ELR (cell line): ENCODE measurements around the gene FOXK1.
A peak's percentile ranks its signal among the peaks of the same experiment; 100 is the strongest.
"Not testable (repeated sequence)": the region's sequence is repeated elsewhere in the genome, so short reads cannot be mapped to it uniquely, and the experiment has no call there.

Experiments
- DNase-seq: peaks from one replicate; pipeline ENCODE4 v3.0.0-alpha.2; 2015; ENCODE audit warnings: low read depth

Gene FOXK1

DNA sequence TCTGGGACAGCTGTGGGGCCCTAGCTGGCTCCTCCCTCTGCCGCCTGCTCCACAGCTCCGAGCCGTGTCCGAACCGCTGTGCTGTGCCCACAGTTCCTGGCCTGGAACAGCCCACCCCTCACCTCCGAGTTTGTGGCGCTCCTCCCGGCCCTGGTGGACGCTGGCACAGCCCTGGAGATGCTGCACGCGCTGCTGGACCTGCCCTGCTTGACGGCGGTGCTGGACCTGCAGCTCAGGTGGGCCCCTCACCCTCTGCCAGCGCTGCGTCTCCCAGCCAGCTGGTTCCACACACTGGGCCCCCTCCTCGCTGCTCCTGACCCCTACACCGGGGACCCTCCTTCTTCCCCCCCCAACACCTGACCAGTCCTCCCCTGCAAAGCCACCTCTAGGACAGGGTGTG, 105.4 kb downstream of the FOXK1 start:
- no peak for DNase-seq

DNA sequence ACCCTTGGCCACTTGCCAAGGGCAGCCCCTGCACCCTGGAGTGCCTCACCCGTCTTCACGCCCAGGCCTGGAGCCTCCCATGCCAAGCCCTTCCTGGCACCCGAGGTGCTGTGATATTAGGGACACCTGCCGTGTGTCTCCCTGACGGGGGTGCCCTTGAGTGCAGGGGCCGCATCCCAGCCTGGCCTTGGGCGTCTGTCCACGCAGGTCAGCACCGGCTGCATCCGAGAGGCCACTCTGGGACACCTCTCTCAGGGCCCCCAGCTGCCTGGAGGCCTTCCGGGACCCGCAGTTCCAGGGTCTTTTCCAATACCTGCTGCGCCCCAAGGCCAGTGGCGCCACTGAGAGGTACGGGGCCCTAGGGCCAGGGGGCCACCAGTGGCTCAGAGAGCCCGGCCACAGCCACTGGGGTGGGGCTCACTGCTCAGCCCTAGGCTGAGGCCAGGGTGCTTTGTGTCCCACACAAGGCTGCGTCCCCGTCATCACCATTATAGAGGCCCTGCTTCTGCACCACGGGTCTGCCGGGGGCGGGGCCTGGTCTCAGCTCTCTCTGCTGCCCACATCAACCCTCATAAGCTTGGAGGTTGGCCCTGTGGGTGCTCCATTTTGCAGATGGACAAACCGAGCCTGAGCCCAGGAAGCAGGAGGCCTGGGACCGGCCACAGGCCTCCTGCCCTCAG, 106.0 kb downstream of the FOXK1 start:
- DNase-seq: no peak

DNA sequence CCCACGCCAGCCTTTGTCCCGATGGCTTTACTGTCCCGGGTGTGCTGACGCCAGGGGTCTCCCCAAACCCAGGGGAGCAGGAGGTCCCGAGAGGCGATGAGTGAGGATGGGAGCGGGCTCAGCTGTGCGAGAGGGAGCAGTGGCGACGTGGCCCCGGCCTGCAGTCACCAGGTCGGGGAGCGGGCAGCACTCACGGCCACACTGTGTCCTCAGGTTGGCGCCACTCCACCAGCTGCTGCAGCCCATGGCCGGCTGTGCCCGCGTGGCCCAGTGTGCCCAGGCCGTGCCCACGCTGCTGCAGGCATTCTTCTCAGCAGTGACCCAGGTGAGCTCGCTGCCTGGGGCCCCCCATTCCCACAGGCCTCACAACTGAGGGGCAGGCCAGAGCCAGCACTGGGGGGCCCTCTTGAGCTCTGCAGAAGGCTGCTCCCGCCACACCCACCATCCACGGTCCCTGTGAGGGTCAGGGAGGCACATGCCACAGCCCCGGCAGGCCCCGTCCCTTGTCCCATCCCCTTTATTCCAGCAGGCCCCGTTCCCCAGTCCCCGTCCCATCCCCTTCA, 106.6 kb downstream of the FOXK1 start:
- no peak for DNase-seq

DNA sequence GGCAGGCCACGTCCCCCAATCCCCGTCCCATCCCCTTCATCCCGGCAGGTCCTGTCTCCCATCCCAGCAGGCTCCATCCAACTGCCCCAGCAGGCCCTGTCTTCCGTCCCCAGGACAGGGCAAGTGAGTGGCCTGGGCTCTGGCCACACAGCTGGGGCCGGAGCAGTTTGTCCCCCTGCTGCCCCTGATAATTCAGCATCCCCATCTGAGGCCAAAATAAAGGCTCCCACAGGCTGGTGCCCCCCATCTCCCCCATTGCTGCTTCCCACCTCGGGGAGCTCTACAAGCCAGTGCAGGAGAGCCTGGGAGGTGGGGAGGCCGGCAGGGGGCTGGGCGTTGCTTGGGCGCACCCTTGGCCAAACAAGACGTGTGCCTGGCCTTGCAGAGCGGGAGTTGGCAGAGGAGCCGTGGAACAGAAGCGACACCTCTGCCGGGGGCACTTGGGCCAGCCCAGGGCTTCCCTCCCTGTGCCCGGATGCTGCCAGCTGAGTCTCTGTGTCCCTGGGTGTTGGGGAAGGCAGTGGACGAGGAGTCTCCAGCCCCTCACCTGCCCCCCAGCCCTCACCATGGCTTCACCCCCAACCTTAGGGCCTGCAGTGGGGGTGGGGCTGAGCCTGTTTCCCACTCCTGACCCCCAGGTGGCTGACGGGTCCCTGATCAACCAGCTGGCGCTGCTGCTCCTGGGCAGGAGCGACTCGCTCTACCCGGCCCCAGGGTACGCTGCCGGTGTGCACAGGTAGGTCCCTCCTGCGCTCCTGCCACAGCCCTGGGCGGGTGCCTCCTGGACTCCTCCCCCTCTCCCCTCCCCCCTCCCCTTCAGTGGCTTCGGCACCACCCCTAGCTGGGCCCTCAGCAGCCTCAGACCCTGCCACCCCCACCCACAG, 107.3 kb downstream of the FOXK1 start:
- no peak for DNase-seq

DNA sequence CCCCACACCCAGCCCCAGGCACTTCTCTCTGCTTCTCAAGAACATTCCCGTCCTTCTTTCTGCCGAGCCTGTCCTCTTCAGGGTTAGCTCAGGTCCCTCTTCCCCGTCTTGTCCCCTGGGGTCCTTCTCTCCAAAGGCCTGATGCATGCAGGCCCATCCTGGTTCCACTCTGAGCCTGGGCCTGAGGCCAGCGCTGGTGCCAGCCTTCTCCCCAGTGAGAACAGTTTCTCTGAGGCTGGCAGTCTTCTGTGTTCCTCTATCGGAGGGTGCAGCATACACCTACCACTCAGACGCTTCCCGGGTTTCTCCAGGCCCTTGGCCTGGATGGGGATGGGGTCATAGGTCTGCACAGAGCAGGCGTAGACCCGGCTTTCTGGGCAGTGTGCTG, 108.0 kb downstream of the FOXK1 start:
- no peak for DNase-seq

DNA sequence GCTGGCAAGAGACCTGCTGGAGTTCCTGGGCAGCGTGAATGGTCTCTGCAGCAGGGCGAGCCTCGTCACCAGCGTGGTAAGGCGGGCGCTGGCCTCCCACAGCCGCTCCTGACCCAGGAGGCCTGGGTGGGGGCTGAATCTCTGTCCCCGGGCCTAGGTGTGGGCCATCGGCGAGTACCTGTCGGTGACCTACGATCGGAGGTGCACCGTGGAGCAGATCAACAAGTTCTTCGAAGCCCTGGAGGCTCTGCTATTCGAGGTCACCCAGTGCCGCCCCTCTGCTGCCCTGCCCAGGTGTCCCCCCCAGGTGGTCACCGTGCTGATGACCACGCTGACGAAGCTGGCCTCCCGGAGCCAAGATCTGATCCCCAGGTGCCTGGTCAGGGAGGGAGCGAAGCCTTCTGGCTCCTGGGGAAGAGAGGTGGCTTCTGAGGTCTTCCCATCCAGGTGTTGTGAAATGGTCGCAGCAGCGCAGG, 108.5 kb downstream of the FOXK1 start:
- DNase-seq: no peak

DNA sequence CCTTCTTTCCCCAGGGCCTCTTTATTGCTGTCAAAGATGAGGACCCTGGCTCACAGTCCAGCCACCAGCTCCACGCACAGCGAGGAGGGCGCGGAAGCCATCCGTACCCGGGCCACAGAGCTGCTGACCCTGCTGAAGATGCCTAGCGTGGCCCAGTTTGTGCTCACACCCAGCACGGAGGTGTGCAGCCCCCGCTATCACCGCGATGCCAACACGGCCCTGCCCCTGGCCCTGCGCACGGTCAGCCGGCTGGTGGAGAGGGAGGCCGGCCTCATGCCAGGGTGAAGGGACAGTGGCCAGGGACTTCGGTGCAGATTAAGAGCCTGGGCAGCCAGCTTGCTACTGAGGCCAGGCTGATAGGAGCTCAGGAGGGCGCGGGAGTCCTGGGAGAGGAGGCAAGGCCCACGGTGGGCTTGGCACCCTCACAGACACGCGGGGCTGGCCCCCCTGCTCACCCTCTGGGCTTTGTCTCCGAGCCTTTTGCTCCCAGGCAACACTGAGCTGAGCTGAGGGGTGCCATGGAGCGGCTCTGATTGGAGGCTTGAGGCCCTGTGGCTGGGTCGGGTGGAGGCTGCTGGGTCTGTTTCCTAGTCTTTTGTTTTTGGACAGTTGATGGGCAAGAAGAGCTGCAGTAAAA, 109.1 kb downstream of the FOXK1 start:
- DNase-seq: no peak

DNA sequence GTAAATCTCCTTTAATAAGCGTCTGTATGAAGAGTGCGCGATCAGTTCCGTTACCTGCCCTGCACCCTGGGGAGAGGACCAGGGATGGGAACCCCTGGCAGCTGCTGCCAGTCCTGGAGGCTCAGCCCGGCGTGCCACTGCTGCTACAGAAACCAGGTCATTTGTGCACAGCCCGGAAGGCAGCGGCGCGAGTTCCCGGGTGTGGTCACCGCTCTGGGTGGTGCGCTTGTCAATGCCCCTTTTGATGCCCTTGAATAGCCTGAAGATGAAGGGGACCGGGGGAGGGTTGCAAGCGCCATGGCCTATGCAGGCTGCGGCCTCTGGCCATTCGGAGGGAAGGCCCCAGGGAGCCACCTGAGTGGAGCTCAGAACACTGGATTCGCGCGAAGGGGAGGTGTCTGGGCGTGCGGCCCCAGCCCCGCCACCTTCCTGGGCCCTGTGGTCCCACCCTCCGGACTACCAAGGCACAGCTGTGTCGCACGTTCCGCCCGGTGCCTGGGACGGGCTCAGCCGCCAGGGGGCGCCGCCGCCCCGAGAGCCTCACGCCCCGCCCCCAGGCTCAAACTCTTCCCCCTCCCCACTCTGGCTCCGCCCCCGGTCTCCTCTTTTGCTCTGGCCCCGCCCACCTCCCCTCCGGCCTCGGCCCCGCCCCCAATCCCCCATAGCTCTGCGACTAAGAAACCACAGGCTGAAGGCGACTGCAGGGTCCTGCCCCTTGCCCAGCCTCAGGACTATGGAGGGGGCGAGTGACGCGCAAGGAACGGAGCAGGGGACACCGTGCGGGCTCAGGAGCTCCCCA, 109.8 kb downstream of the FOXK1 start:
- peak; percentile 49 for DNase-seq

DNA sequence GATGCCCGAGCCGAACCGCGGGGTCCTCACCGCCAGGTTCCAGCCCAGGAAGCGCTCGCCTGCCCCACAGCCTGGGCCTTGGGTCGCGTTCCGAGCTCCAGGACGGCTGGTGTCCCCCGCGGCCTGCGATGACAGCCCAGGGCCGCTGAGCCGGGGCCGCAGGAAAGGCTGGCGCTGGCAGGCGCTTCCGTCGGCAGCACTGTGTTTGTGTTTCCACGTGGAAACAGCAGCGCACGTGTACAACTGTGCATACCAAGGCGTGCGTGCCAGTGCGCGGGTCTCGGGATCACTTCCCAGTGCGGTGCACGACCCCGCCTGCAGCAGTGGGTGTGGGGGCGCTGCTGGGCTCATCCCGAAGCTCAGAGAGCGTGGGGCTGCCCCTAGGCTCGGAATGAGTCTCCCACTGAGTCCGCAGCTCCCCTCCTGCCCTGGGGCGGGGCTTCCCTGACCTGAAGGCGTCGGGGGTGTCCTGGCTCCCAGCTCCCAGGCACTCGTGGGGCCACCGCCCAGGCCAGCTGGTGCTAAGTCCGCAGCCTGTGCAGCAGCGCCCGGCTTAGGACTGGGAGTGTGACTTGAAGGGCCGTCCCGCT, 110.5 kb downstream of the FOXK1 start:
- no peak for DNase-seq

DNA sequence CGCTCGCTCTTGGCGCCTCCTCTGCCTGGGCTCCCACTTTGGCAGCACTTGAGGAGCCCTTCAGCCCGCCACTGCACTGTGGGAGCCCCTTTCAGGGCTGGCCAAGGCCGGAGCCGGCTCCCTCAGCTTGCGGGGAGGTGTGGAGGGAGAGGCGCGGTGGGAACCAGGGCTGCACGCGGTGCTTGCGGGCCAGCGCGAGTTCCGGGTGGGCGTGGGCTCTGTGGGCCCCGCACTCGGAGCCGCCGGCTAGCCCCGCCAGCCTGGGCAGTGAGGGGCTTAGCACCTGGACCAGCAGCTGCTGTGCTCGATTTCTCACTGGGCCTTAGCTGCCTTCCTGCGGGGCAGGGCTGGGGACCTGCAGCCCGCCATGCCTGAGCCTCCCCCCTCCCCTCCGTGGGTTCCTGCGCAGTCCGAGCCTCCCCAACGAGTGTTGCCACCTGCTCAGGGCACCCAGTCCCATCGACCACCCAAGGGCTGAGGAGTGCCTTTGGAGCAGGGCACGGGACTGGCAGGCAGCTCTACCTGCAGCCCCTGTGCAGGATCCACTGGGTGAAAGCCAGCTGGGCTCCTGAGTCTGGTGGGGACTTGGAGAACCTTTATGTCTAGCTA, 111.4 kb downstream of the FOXK1 start:
- not testable (repeated sequence) for DNase-seq

DNA sequence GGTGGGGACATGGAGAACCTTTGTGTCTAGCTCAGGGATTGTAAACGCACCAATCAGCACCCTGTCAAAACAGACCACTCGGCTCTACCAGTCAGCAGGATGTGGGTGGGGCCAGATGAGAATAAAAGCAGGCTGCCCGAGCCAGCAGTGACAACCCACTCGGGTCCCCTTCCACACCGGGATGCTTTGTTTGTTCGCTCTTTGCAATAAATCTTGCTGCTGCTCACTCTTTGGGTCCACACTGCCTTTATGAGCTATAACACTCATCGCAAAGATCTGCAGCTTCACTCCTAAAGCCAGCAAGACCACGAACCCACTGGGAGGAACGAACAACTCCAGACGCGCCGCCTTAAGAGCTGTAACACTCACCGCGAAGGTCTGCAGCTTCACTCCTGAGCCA, 112.1 kb downstream of the FOXK1 start:
- not testable (repeated sequence) for DNase-seq

DNA sequence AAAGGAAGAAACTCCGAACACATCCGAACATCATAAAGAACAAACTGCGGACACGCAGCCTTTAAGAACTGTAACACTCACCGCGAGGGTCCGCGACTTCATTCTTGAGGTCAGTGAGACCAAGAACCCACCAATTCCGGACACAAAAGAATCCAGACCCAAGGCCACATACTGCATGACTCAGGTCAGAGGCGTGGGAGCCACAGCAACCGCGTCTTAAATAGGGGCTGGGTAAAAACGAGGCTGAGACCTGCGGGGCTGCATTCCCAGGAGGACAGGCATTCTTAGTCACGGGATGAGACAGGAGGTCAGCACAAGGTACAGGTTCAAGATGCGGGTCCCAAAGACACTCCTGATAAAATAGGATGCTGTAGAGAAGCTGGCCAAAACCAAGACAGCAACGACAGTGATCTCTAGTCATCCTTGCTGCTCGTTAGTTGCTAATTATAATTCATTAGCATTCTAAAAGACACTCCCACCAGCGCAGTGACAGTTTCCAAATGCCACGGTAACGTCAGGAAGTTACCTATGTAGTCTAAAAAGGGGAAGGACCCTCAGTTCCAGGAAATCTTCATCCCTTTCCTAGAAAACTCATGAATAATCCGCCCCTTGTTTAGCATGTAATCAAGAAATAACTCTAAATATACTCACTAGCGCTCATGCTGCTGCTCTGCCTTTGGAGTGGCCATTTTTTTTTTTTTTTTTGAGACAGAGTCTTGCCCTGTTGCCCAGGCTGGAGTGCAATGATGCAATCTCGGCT, 112.7 kb downstream of the FOXK1 start:
- peak; percentile 21 for DNase-seq

DNA sequence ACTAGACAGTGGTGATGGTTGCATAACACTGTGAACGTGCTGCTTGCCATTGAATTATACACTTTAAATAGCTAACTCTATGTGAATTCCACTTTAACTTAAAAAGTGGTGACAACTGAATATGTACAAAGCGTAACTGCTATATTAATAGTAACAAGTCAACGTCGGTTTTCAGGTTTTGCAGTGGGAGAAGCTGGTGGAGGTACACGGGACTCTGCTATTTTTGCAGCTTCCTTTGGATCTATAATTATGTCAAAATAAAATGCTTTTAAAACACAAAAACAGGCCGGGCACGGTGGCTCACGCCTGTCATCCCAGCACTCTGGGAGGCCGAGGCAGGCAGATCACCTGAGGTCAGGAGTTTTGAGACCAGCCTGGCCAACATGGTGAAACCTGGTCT, 114.4 kb downstream of the FOXK1 start:
- no peak for DNase-seq

DNA sequence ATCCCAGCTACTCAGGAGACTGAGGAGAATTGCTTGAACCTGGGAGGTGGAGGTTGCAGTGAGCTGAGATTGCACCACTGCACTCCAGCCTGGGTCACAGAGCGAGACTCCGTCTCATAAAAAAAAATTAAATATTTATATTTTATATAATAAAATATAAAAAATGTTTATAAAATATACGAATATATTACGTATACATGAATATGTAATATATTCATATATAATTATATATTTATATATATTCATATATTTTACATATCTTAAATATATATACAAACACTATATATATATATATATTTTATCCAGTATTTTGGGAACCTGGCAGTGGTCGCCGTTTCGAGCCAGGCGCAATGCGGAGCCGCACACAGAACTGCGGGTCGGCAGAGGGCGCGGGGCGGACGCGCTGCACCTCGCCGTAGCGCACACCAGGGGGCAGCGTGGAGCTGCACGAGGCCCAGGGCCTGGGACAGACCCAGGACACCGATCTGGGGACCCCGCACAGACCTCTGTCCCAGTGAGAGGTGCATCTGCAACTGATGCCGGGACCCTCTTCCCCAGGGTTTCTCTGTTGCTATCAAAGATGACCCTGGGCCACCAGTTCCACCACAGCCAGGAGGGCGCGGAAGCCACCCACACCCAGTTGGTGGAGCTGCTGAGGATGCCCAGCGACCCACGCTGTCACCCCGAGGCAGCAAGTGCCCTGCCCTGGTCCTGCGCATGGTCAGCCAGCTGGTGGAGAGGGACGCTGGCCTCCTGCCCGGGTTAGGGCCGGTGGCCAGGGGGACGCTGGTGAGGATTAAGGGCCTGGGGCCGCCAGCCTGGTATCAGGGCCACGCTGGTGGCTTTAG, 116.0 kb downstream of the FOXK1 start:
- peak; percentile 47 for DNase-seq

DNA sequence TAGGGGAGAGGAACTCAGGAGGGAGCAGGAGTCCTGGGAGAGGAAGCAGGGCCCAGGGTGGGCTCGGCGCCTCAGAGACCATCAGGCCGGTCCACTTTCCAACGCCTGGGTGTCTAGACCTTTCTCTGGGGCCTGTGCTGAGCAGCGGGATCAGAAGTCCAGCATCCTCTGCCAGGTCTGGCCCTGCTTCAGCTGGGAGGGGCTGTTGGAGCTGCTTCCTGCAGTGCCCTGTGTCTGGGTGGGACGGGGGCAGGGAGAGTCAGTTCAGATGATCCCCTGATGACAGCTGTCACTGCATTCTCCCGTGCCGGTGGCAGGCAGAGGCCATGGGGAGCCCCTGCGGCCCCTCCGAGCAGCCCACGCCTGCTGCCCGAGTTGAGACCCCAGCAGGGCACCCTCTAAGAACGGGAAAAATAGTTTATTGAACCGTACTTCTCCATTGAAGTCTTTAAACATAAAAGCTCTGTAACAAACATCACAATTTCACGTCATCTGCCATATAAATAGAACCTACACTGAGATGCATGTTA, 116.7 kb downstream of the FOXK1 start:
- no peak for DNase-seq

DNA sequence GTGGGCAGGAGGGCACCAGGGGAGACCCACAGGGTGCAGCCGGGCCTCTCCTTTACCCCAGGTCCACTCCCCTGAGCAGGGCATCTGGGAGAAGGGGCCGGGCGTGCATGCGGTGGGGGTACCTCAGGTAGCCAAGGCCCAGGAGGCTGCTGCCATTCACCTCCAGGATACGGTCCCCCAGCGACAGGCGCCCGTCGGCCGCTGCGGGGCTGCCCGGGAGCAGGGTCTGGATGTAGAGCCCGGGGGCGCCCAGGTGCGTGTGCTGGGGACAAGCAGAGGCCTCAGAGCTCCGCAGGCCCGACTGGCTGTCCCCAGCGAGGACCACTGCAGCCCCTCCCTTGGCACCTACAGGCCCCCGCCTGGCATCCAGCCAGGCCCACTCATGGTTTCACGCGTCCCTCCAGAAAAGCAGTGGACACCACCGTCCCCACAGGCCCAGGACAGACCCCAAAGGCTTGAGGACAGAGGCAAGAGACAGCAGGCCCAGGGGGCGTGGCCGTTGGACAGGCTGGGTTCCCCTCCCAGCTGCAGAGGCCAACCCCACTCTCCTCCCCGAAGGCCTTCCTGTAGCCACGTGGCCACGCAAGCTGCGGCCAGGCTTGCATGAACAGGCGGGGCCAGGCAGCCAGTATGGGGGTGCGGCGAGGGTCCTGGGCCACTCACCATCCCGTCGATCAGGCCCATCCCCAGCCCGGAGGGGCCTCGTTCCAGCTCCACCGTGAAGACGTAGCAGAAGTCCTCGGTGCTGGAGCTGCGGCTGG, 117.6 kb downstream of the FOXK1 start:
- no peak for DNase-seq

DNA sequence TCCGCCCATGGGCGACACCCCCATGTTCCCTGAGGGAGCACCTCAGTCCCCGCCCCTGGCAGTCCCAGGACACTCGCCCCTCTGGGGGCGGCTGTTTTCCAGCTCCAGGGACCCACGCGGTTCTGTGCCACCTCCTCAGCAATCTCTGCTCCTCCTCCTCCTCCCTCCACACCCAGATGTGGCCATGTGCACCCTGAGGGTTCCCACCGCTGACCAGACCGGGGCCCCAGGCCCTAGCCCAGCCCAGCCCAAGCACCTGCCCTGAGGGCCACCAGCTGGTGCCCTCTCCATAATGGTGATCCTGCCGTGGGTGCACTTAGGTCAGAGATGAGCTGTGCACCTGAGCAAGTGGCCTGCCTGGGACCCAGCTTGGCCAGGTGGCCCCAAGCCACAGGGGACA, 118.4 kb downstream of the FOXK1 start:
- no peak for DNase-seq
